Lower leg skin (tissue), 3 donors: ENCODE data around the gene HSDL2.

Experiments used
- CTCF ChIP-seq, 3 donors: fragments of 450-650 bp; IDR thresholded peaks; one replicate each; pipeline ENCODE4 v1.5.1; 2016; ENCODE audit warnings: antibody characterized with exemption in 3 of 3, mild to moderate bottlenecking in 3 of 3, moderate library complexity in 2 of 3
- POLR2A ChIP-seq, 2 donors: fragments of 450-650 bp; IDR thresholded peaks; one replicate each; pipeline ENCODE4 v1.6.1; 2016 to 2017; ENCODE audit warnings: antibody characterized with exemption in 2 of 2, mild to moderate bottlenecking in 1 of 2, moderate library complexity in 1 of 2

GRCh38 chr9:112477330-112477729 lies 97.4 kb downstream of the HSDL2 start:
- TF ChIP-seq CTCF (IDR thresholded peaks at IDR 0.05) (no peak), POLR2A (IDR thresholded peaks at IDR 0.05) (no peak)
